NCI-H345 treated with DMSO at 0.1 percent for 48 hours (cell line): ENCODE data around the gene INAFM1.
"Not testable (repeated sequence)": the region's sequence is repeated elsewhere in the genome, so short reads cannot be mapped to it uniquely, and the experiment has no call there.

Experiments used
- DNase-seq: peaks from one replicate; lab custom pipeline; 2025; ENCODE audit not compliant: unreplicated experiment; lab: John Stamatoyannopoulos, UW

The INAFM1 gene

DNA sequence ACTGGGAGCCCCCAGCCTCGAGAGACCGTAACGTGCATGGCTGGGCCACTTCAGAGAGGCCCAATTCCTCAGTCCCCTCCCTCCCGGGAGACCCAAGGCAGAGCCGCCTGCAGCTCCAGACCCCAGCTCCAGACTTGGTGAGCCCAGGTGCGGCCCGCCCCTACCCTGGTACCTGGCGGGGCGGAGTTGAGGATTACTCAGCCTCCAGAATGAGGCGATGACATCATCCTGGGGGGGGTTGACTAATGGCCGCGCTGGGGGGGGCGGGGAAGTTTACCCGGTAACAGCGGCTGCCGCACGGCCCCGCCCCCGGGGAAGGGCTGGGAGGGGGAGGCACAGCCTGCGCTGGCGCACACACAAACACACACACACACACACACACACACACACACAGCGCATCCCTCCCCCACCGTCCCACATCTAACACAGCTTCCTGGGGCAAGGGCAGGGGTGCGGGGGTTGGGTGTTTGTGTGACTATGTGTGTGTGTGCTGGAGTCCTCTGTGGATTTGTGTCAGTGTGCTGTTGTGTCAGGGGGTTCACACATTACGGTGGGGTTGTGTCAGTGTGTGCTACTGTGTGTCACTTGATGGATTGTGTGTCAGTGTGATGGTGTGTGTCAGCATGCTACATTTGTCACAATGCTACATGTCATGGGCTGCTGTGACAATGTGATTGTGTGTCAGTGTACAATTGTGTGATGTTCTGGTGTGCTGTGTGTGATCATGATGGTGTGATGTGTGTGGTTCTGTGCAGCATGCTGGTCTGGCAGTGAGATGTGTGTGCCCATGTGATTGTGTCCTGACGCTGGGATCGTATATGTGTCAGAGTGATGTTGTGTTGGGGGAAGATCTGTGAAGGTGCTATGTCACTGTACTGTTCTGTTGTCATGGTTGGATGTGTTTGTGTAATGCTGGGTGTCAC lies 33.4 kb upstream of the INAFM1 start:
- DNase-seq = peak; percentile 40

DNA sequence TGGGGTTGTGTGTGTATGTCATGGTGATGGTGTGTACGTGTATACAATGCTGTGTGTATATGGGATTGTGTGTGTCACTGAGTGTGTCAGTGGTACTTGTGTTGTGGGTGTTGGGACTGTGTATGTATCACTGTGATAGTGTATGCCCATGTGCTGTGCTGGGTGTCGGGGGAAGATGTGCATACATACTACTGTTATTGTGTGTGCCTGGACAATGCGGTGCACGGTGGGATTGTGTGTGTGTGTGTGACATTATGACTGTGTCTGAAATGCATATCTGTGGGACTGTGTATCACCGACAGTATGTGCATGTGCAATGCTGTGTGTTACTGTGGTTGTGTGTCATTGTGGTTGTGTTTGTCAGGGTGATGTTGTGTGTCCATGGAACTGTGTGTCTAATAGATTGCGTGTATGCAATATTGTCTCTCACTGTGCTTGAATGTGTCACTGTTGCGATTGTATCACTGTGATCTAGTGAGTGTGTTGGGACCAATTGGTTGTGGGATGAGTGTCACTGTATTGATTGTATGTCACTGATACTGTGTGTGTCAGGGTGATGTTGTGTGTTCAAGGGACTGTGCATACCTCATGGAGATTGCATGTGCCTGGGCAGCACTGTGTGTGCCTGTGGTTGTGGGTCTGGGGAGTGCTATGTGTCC lies 32.6 kb upstream of the INAFM1 start:
- no peak for DNase-seq

DNA sequence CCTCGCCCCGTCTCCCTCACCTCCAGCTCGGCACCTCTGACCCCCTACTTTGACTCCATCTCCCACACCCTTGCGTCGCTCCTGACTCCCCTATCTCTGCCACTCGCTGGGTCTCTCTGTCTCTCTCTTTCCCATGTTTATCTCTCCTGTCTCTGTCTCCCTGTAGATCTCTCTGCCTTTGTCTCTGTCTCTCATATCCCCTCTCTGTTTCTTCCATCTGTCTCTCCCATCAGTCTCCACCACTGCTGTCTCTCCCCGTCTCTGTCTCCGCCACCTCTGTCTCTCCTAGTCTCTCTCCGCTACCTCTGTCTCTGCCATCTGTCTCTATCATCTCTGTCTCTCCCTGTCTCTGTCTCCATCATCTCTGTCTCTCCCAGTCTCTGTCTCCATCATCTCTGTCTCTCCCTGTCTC lies 31.3 kb upstream of the INAFM1 start:
- no peak for DNase-seq

DNA sequence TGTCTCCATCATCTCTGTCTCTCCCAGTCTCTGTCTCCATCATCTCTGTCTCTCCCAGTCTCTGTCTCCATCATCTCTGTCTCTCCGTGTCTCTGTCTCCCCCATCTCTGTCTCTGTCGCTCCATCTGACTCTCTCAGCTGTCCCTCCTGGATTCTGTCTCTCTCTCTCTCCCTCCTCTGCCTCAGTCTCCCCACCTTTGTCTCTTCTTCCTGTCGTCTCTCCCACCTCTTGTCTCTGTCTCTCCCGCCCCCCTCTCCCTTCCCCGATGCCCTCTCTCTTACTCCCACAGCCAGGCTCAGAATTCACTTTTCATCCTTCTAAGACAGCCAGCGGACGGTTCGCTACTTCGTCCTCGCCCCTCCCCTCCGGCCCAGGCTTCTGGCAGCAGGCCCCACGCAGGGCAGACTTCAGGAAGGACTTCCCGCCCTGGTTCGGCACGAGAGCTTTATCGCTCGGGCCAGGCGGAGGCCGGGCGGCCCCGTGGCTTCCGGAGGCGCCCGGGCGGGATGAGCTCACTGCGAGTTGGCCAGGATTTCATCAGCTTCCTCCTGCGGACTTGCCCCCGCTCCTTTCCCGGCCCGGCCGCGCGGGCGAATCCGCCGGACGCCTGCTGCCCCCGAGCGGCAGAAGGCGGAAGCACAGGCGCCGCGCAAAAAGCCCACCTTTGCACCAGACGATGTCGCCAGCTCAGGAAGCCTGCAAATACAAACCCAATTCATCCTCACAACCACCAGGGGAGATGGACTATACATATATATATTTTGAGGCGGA lies 30.7 kb upstream of the INAFM1 start:
- DNase-seq = no peak

DNA sequence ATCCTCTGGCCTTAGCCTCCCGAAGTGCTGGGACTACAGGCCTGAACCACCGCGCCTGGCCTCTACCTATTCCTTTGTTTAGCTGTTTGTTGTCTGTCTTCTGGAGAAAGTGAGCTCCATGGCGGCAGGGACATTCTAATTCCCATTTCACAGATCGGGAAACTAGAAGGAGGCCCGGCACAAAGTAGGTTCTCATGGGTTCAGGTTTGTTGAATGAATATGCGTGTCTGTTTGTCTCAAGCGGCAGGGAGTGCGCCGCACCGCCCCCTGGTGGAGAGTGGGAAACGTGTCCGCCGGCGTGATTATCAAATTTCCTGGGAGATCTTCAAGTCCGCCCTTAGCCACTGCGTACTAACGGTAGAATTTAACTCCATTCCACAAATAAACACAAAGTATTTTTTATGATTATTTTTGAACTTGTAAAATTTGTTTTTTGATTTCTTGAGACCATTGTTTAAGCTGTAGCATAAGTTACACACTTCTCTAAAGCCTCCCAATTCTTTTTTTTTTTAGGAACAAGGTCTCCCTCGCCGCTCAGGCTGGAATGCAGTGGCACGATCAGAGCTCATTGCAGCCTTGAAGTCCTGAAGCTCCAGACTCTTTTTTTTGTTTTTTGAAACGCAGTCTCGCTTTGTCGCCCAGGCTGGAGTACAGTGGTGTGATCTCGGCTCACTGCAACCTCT lies 27.2 kb upstream of the INAFM1 start:
- no peak for DNase-seq

DNA sequence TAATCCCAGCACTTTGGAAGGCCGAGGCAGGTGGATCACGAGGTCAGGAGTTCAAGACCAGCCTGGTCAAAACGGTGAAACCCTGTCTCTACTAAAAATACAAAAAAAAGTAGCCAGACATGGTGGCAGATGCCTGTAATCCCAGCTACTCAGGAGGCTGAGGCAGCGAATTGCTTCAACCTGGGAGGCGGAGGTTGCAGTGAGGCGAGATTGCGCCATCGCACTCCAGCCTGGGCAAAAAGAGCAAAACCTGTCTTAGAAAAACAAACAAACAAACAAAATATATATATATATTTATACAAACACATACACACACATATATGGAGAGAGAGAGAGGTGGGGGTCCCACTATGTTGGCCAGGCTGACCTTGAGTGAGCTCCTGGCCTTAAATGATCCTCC lies 21.7 kb upstream of the INAFM1 start:
- DNase-seq = not testable (repeated sequence)

DNA sequence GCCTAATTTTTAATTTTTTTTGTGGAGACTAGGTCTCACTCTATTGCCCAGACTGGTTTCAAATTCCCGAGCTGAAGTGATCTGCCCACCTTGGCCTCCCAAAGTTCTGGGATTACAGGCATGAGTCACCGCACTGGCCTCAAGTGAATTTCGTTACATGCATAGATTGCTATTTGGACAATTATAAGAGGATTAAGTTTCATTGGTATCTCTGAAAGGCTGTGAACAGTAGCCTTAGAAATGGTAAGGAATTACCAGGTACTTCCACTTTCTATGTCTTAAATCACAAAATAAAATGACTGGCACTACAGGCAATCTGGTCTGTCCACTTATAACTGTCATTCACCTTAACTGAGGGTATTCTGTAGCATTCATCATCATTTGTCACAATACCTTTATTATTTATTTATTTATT lies 21.2 kb upstream of the INAFM1 start:
- DNase-seq = no peak

DNA sequence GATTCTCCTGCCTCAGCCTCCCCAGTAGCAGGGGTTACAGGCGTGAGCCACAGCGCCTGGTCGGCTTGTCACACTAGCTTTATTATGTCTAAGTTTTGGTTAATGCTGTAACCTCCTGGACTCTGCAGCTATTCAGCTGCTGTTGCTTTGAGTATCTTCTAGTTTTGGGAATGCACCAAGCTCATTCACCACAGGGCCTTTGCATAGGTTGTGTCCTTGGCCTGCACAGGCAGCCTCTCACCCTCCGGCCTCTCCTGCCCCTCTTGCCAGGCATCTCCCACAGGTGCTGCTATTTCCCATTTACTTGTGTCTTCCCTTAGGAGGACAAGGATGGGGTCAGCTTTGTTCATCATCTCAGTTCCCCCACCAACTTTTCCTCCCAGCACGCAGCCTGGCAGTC lies 20.7 kb upstream of the INAFM1 start:
- no peak for DNase-seq

DNA sequence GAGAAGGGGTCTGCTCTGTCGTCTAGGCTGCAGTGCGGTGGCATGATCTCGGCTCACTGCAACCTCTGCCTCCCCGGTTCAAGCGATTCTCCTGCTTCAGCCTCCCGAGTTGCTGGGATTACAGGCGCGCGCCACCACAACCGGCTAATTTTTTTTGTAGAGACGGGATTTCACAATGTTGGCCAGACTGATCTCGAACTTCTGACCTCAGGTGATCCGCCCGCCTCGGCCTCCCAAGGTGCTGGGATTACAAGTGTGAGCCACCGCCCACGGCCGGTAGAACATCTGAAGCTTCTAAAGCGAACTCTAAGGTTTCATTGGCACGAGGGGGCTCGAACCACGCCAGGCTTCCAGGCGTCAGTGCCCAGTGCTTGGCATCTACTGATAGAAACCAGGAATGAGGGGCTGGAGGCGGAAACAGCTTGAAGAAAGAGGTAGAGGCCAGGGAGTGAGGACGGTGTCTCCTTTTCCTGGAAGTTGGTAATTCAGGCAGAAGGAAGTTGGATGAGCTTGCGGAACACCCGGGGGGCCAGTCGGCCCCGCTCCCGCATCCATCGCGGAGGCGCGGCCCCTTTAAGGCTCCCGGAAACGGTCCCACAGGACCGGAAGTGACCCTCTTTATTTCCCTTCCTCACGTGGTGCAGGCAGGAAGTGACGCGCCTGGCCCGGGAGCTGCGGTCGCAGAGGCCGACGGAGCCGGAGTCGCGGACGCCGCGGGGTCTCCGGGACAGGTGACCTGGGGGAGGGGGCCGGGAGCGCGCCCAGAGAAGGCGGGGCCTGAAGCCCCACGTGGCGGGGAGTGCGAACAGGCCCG lies 18.6 kb upstream of the INAFM1 start, which contains the start of gene CCDC9:
Gene CCDC9, plus strand, starts transcription at position 647 of the 814 bp plus-strand sequence. CDS start 1,876 bp downstream, outside the sequence.
- DNase-seq = peak; percentile 84

DNA sequence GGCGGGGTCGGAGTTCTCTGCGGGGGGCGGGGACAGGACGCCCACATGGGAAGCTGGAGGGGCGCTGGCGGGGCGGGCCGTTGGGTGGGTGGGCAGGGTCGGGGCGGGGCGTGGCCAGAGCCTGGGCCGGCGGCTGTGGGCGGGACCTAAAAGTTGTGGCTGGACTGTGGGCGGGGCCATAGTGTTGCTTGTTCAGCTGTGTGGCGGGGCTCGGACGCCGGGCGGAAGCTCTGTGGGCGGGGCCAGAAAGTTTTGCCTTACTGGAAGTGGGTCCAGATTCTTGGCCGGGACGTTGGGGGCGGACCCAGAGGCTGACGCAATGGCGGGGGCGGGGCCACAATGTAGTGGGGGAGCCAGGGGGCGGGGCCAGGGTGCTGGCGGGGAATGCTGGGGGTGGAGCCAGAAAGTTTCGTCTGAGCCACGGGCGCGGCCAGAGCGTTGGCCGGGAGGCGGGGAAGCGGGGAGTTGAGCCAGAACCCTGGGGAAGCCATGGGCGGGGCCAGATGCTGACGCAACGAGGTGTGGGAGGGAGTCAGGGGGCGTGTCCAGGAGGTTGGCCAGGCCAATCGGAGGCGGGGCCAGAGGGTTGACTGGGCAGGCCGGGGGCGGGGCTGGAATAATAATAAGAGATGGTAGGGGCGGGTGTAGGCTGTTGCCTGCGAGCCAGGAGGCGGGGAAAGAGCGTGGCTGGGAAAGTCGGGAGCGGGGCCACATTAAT lies 17.8 kb upstream of the INAFM1 start:
- peak; percentile 99 for DNase-seq

DNA sequence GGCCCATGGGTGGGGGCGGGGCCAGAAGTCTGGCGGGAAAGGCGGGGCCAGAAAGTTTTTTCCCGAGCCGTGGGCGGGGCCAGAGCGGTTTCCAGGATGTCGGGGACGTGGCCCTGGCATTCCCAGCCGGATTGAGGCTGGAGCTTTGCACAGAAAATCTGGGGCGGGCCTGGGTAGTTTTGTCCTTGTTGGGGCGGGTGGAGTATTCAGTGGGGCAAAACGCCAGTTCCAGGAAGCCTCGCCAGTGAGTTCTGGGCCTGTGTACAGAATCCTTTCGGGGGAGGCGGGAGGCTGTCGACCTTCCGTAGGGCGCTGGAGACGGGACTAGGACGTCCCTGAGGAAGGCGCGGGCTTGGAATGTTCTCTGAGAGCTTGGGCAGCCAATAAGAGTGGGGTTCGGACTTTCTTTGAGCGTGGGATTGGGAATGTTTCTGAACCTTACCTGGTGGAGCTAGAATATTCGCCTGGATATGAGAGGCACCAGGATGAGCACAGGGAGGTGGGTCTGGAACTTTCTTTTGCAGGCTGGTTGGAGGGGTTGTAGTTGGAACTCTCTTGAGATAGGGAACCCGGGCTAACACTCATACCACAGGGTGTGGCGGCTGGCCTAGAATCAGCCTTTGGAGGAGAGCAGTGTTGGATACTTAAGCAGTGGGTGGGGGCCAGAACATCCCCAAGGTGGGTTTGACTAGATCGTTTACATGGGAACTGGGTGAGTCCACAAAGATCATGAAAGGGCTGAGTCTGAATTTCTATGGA lies 17.1 kb upstream of the INAFM1 start:
- DNase-seq = no peak

DNA sequence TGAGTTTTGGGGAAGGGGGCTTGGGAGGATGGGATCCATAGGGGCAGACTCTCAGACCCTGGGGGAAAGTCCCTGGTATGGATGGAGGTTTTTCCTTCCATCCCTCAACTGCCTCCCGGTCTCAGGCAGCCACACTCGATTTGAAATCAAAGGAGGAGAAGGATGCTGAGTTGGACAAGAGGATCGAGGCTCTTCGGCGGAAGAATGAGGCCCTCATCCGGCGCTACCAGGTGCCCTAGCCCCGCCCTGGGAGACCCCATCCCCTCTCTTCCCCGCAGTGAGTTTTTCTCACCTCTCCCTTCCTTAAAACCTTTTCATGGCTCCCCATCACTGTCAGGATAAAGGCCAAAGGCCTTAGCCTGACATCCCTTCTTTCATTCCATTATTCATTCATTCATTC lies 16.3 kb upstream of the INAFM1 start:
- no peak for DNase-seq

DNA sequence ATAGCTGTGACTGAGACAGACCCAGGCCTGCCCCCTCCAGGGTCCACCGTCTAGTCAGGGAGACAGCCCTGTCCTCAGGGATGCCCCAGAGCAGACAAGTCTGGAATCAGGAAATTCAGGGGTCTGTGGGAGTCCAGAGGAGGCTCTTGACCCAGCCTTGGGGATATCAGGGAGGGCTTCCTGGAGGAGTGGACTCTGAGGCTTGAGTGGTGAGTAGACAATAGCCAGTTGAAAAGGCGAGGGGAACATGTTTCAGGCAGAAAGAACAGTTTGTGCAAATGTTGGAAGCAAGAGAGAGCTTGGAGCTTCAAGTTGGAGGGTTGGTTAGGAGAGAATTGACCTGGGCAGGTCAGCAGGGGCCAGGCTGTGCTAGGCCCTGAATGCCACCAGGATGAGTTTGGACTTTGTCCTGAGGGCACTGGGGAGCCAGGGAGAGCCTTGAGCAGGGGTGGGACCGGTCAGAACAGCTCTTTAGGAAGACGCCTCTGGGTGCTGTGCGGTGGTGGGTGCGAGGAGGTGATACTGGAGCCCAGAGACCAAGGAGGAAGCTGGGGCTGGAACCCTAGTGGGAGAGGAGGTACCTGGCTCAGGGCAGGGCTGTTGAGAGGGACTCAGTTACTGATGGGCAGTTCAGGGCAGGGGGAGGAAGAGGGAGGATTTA lies 15.7 kb upstream of the INAFM1 start:
- no peak for DNase-seq

DNA sequence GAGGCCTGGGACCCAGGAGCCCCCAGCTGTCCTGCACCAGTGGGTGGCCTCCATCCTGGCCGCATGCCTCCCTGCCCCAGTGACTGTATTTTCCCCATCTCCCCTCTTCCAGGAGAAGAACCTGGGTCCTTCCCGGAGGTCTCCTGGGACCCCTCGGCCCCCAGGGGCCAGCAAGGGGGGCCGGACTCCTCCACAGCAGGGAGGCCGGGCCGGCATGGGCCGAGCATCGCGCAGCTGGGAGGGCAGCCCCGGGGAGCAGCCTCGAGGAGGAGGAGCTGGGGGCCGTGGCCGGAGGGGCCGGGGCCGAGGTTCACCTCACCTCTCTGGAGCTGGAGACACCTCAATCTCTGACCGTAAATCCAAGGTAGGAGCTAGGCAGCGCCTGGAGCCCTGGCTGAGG lies 14.2 kb upstream of the INAFM1 start:
- no peak for DNase-seq

DNA sequence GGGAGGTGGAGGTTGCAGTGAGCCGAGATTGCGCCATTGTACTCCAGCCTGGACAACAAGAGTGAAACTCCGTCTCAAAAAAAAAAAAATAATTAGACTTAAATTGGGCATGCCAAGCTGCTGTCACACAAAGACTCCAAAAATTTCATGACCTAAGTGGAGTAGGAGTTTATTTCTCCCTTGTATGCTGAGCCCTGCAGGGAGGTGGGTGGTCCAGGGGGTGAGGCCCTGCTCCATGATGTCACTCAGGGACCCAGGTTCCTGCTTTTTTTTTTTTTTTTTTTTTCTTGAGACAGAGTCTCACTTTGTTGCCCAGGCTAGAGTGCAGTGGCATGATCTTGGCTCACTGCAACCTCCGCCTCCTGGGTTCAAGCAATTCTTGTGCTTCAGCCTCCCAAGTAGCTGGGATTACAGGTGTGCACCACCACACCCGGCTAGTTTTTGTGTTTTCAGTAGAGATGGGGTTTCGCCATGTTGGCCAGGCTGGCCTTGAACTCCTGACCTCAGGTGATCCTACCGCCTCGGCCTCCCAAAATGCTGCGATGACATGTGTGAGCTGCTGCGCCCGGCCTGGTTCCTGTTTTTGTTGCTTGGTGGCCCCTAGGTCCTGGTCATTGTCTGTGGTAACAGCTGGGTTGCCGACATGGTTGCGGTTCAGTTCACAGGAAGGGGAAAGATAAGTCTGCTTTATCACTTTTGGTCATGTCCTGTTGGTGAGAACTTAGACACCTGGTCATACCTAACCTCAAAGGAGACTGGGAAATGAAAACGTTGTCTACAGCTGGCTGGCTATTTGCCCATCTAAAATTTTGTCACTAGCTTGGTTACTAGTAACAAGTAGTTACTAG lies 12.5 kb upstream of the INAFM1 start:
- not testable (repeated sequence) for DNase-seq

DNA sequence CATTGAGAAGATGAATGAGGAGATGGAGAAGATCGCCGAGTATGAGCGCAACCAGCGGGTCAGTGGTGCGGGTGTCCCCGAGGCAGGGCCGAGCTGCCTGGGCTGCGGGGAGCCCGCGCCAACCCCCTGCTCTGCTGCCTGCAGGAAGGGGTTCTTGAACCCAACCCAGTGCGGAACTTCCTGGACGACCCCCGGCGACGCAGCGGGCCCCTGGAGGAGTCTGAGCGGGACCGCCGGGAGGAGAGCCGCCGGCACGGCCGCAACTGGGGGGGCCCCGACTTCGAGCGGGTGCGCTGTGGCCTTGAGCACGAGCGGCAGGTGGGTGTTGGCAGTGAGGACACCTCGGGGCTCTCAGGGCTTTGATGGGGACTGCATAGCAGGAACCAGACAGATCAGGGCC lies 10.1 kb upstream of the INAFM1 start:
- DNase-seq = no peak

DNA sequence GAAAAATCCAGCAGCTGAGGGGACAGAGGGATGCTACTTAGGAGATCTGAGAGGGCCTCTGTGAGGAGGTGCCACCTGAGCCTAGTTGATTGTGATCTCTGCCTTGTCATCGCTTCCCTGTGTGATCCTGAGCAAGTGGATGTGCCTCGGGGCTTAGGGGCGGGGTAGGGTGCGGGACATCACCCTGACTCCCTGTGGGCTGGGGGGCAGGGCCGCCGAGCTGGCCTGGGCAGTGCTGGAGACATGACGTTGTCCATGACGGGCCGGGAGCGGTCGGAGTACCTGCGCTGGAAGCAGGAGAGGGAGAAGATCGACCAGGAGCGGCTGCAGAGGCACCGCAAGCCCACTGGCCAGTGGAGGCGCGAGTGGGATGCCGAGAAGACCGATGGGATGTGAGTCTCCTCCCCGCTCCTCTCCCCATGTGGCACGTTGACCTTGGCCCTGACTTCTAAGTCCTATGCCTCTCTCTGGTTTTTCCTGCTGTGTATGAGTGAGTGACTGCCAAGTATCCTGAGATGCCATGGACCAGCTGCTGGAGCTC lies 8.2 kb upstream of the INAFM1 start:
- DNase-seq = no peak
